Activated naive CD4-positive, alpha-beta T cell treated with anti-CD3 and anti-CD28 coated beads, Interleukin-2, amount 10 ng/mL, durations not matched to agents 7 days and 5 days (primary cell): ENCODE results near the gene NUDT4B.
"Not testable (repeated sequence)": the region's sequence is repeated elsewhere in the genome, so short reads cannot be mapped to it uniquely, and the experiment has no call there.

Experiments used
- CTCF ChIA-PET: fragments of 350-600 bp; sonication (Branson Sonifier 250); formaldehyde crosslinking; loops from one replicate; lab custom pipeline; 2021; ENCODE audit warnings: antibody characterized with exemption; lab: Charles Lee
- DNase-seq: peaks from one replicate; pipeline ENCODE4 v3.0.0-alpha.2; 2020
- H3K27ac Mint-ChIP-seq: one replicate; pipeline ENCODE4 v1.8.0; 2021; ENCODE audit warnings: mild to moderate bottlenecking, moderate library complexity, mixed read lengths
- H3K27me3 Mint-ChIP-seq: one replicate; pipeline ENCODE4 v1.8.0; 2021; ENCODE audit warnings: mild to moderate bottlenecking, mixed read lengths
- H3K36me3 Mint-ChIP-seq: one replicate; pipeline ENCODE4 v1.8.0; 2021; ENCODE audit warnings: mixed read lengths
- H3K4me1 Mint-ChIP-seq: one replicate; pipeline ENCODE4 v1.8.0; 2021; ENCODE audit warnings: mixed read lengths
- H3K4me3 Mint-ChIP-seq: one replicate; pipeline ENCODE4 v1.8.0; 2021; ENCODE audit warnings: mild to moderate bottlenecking, moderate library complexity, mixed read lengths
- H3K9me3 Mint-ChIP-seq: one replicate; pipeline ENCODE4 v1.8.0; 2021; ENCODE audit warnings: mixed read lengths

NUDT4B gene

DNA sequence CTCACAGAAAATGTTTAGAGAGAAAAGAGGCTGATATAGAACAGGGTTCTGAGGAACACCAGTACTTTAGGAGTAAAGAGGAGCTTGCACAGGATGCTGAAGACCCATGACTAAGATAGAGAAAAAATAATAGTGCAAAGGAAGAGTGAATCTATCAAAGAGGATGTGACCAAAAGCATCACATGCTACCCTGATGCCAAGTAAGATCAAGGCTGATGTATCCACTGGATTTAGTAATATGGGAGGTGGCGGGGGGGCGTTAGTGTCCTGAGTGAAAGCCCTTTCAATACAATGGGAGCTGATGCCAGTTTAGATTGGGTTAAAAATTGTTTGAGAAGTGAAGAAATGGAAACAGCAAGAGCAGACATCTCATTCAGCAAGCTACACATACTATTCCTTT is 11.2 kb downstream of the NUDT4B start:
- H3K27ac Mint-ChIP-seq, H3K36me3 Mint-ChIP-seq, H3K4me3 Mint-ChIP-seq, H3K9me3 Mint-ChIP-seq, CTCF ChIA-PET, H3K4me1 Mint-ChIP-seq, H3K27me3 Mint-ChIP-seq: not testable (repeated sequence)
- peak; percentile 46 for DNase-seq

DNA sequence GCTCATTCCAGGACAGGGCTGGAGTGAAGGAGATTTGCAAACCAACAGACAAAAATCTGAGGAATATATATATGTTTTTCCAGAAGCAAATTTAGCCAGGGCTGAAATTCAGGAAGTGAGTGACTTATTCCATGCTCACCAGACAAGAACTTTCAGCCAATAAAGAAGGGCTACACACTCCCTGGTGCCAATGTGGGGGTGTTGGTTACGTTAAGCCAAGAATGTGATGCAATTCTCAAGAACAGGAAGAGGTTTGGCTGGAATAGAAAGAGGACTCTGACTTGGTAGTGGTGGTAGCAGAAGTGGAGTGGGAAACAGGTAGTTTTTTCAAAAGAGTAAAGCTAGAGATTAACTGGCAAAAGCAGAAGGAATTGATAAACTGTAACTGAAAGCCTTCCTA is 11.6 kb downstream of the NUDT4B start:
- CTCF ChIA-PET, result not testable (repeated sequence)

DNA sequence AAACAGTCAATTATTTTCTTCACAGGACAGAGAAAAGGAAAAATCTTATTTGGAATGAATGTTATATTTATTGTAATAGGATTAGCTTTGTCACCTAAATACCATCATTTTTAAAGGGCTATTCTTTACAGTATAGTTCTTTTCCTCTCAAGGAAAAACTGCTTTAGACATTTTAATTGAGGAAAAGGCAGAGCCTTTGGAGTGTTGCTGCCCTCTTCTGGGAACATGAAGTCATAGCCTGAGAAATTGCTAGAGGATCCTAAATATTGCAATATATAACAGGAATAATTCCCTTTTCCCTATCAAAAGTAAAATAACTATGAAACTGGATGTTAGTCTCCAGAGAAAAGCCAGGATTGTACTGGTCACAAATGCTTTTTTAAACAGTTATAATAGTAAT is 12.8 kb downstream of the NUDT4B start:
- H3K36me3 Mint-ChIP-seq, CTCF ChIA-PET, H3K27me3 Mint-ChIP-seq, H3K4me1 Mint-ChIP-seq, H3K9me3 Mint-ChIP-seq, H3K27ac Mint-ChIP-seq, H3K4me3 Mint-ChIP-seq, DNase-seq: not testable (repeated sequence)

More for the DNA sequence above, 11.6 kb downstream of the NUDT4B start:
- not testable (repeated sequence) for H3K4me3 Mint-ChIP-seq, H3K4me1 Mint-ChIP-seq, H3K27ac Mint-ChIP-seq, H3K27me3 Mint-ChIP-seq, DNase-seq, H3K36me3 Mint-ChIP-seq, H3K9me3 Mint-ChIP-seq

DNA sequence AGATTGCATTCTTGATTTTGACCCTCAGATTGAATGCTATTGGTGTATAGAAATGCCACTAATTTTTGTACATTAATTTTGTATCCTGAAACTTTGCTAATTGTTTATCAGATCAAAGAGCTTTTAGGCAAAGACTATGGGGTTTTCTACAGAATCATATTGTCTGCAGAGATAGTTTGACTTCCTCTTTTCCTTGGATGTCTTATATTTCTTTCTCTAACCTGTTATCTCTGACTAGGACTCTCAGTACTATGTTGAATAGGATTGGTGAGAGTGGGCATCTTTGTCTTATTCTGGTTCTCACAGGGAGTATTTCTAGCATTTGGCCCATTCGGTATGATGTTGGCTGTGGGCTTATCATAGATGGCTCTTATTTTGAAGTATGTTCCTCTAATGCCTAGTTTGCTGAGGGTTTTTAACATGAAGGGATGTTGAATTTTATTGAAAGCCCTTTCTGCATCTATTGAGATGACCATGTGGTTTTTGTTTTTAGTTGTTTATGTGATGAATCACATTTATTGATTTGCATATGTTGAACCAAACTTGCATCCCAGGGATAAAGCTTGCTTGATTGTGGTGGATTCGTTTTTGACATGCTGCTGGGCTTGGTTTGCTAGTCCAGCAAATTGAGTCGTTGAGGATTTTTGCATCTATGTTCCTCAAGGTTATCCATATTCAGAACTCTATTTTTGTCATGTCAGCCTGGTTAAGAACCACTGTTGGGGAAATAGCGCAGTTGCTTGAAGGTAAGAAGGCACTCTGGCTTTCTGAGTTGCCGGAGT is 16.9 kb downstream of the NUDT4B start:
- H3K4me1 Mint-ChIP-seq, H3K9me3 Mint-ChIP-seq, H3K4me3 Mint-ChIP-seq, DNase-seq, H3K36me3 Mint-ChIP-seq, H3K27ac Mint-ChIP-seq, H3K27me3 Mint-ChIP-seq, CTCF ChIA-PET: not testable (repeated sequence)

DNA sequence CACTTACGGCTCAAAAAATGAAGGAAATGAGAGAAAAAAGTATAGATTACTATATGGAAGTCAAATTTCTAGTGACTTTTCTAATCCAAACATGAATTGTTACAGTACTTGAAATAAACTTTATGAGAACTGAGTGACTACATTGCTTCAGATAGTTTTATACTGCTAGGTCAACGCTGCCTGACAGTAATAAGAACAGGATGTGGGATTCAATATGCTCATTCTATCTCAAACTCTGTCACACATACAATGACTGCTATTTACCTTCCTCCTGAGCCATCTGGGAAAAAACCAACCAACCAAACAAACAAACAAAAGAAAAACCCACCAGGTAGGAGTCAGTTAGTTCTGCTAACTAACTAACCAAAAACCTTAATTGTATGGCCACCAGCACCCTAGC is 20.0 kb downstream of the NUDT4B start:
- H3K36me3 Mint-ChIP-seq, H3K4me3 Mint-ChIP-seq, H3K27me3 Mint-ChIP-seq, DNase-seq, H3K27ac Mint-ChIP-seq, H3K9me3 Mint-ChIP-seq, H3K4me1 Mint-ChIP-seq, CTCF ChIA-PET: not testable (repeated sequence)

DNA sequence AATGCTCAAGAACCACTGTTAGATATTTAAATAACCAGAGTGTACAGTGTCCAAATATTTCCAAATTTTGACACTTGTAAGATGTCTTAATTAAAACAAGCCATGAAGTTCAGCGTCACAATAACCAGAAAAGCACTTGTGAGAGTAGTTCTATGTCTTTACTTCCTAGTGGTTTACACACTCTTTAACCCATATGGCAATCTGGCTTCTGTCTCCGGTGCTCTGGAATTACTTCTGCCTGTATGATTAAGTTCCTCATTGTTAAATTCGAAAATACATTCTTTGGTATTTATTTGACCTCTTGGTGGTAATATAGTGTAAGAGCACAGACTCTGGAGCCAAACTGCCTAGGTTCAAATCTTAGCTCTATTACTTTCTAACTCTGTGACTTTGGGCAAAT is 20.9 kb downstream of the NUDT4B start:
- H3K4me1 Mint-ChIP-seq, DNase-seq, H3K36me3 Mint-ChIP-seq, H3K27ac Mint-ChIP-seq, CTCF ChIA-PET, H3K9me3 Mint-ChIP-seq, H3K27me3 Mint-ChIP-seq, H3K4me3 Mint-ChIP-seq: not testable (repeated sequence)

DNA sequence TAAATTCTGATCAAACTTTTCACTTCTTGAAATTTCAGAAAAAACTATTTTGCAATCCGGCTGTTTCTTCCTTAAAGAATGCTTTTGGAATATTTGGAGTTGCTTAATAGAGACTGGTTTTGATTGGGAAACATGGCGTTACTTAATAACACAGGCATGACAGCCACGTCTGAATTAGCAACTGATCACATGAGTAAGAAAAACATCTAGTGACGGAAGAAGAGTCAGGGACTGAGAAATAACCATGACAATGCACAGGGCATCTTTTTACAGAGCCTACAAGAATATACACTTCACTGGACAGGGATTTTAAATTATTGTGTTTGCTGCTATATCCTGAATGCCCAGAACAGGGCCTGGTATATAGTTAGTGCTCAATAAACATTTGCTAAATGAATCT is 25.1 kb downstream of the NUDT4B start:
- H3K27me3 Mint-ChIP-seq, CTCF ChIA-PET, H3K9me3 Mint-ChIP-seq, H3K36me3 Mint-ChIP-seq, H3K4me3 Mint-ChIP-seq, H3K27ac Mint-ChIP-seq, H3K4me1 Mint-ChIP-seq, DNase-seq: not testable (repeated sequence)

DNA sequence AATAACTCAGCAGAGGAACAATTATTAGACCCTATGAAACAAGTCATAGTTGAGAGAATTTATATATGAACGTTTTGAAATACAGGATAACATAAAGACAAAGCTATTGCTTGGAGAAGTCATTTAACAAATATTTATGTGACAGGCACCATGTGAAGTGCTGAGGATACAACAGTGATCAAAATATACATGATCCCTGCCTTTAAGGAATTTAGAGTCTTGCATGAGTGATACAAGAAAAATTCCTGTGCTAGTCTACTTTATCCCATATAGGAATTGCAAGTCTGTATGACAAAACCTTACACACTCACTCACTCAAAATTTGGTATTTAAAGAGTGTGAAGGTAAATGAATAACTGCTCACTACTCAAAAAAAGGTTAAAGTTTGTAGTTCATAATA is 25.5 kb downstream of the NUDT4B start:
- H3K4me3 Mint-ChIP-seq, H3K27me3 Mint-ChIP-seq, CTCF ChIA-PET, DNase-seq, H3K9me3 Mint-ChIP-seq, H3K4me1 Mint-ChIP-seq, H3K36me3 Mint-ChIP-seq, H3K27ac Mint-ChIP-seq: not testable (repeated sequence)

DNA sequence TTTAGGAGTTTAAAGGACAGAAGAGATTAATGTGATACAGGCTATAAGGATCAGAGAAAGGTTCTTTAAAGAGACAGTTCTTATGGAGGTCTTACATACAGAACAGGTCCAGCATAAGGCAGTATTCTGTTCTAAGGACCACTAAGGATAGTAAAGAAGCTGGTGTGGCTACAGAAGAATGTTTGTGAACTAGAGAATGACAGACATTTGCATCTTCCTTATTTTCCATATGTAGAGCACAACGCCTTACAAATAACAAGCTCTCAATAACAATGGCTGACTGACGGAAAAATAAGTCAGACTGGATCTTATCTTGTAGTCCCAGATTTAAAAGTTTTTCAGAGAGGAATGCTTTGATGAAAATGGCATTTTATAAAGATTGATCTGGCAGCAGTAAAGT is 26.7 kb downstream of the NUDT4B start:
- CTCF ChIA-PET, H3K36me3 Mint-ChIP-seq, H3K4me1 Mint-ChIP-seq, H3K4me3 Mint-ChIP-seq, H3K9me3 Mint-ChIP-seq, DNase-seq, H3K27me3 Mint-ChIP-seq, H3K27ac Mint-ChIP-seq: not testable (repeated sequence)

DNA sequence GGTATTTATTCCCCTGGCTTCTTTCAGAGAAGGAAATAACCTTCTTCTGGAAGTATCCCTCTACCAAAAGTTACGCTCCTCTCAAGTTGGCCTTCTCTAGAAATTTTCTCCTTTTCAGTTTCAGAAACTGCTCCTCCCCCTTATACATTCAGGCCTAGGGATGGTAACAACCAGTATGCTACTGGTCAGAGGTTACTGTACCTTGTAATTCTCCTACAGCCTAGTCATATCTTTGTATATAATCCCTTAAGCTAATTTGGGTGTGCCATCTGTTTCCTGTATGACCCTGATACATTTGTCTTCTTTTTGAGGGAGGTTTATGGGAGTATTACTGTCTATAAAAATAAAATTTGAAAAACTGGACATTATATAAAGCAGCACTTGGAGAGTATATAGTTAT is 29.1 kb downstream of the NUDT4B start:
- H3K4me1 Mint-ChIP-seq, H3K9me3 Mint-ChIP-seq, DNase-seq, H3K36me3 Mint-ChIP-seq, H3K27me3 Mint-ChIP-seq, H3K27ac Mint-ChIP-seq, CTCF ChIA-PET, H3K4me3 Mint-ChIP-seq: not testable (repeated sequence)

DNA sequence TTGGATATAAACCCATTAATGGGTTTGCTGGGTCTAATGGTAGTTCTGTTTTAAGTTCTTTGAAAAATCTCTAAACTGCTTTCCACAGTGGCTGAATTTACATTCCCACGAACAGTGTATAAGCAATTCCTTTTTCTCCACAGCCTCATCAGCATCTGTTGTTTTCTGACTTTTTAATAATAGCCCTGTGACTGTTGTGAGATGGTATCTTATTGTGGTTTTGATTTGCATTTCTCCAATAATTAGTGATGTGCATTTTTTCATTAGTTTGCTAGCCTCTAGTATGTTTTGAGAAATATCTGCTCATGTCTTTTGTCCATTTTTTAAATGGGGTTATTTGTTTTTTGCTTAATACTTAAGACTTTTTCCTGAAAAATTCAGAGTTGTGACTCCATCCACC is 31.8 kb downstream of the NUDT4B start:
- H3K27ac Mint-ChIP-seq, DNase-seq, H3K4me1 Mint-ChIP-seq, H3K27me3 Mint-ChIP-seq, H3K36me3 Mint-ChIP-seq, CTCF ChIA-PET, H3K9me3 Mint-ChIP-seq, H3K4me3 Mint-ChIP-seq: not testable (repeated sequence)

DNA sequence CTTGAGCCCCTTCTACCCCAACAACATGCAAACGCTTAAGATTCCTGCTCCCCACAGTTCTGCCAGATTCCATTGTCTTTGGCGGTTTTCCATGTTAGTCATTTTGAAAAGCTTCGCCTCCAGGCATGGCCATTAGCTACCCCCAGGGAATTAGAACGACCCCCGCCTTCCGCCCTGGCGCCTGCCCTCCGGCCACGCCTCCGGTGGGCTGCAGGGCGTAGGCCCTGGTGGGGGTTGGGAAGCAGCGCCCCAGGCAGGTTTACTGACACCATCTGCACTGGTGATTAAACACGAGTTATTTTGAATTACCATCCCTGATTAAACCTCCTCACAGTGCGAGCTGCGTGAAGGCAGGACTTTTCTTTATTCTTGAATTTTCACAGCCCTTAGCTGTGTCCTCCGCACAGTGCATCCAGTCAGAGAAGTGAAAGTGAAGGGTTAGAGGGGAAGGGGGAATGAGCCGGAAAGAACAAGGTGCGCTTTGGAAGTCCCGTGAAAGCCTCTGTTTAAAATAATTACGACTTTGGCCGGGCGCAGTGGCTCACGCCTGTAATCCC is 43.0 kb downstream of the NUDT4B start:
- H3K36me3 Mint-ChIP-seq, H3K9me3 Mint-ChIP-seq, H3K4me3 Mint-ChIP-seq, H3K27ac Mint-ChIP-seq, H3K4me1 Mint-ChIP-seq, CTCF ChIA-PET, H3K27me3 Mint-ChIP-seq, DNase-seq: not testable (repeated sequence)

DNA sequence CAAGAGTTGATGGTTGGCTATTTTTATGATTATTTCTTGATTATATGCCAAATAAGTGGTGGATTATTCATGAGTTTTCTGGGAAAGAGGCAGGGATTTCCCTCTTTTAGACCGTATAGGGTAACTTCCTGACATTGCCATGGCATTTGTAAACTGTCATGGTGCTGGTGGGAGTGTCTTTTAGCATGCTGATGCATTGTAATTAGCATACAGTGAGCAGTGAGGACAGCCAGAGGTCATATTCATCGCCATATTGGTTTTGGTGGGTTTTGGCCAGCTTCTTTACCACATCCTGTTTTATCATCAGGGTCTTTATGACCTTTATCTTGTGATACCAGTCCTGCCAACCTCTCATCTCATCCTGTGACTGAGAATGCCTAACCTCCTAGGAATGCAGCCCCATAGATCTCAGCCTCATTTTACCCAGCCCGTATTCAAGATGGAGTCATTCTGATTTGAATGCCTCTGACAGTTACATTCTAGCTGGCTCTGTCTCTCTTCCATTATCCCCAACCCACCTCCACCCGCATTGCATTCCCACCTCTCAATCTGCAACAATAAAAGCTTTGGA is 45.3 kb downstream of the NUDT4B start:
- H3K27ac Mint-ChIP-seq, H3K4me1 Mint-ChIP-seq, DNase-seq, H3K9me3 Mint-ChIP-seq, CTCF ChIA-PET, H3K27me3 Mint-ChIP-seq, H3K36me3 Mint-ChIP-seq, H3K4me3 Mint-ChIP-seq: not testable (repeated sequence)
